Colonic mucosa (tissue), 4 donors: Measurements from ENCODE around the gene SLIT3. TPM values are rescaled to one million over a fixed set of nuclear protein-coding genes. Genes with fewer than 3 reads are reported as not detected.
"Not testable (repeated sequence)": the region's sequence is repeated elsewhere in the genome, so short reads cannot be mapped to it uniquely, and the experiment has no call there.

Source experiments
- DNase-seq: peaks from one replicate; pipeline ENCODE4 v3.0.0-alpha.2; 2020
- H3K27ac ChIP-seq: fragments of 200-600 bp; one replicate; pipeline ENCODE4 v1.8.0; 2021
- H3K27me3 ChIP-seq: fragments of 200-600 bp; one replicate; pipeline ENCODE4 v1.8.0; 2021
- H3K36me3 ChIP-seq: fragments of 200-600 bp; one replicate; pipeline ENCODE4 v1.8.0; 2021
- H3K4me1 ChIP-seq: fragments of 200-600 bp; one replicate; pipeline ENCODE4 v1.8.0; 2021; ENCODE audit warnings: mild to moderate bottlenecking
- H3K4me3 ChIP-seq: fragments of 200-600 bp; one replicate; pipeline ENCODE4 v1.8.0; 2021
- H3K9ac ChIP-seq, 2 donors: one replicate each; pipeline ENCODE4 v1.7.0; 2013; ENCODE audit warnings: control low read depth in 2 of 2, low read depth in 2 of 2, low read length in 2 of 2
- H3K9me3 ChIP-seq: fragments of 200-600 bp; one replicate; pipeline ENCODE4 v1.8.0; 2021
- intact Hi-C: fragments of 100-400 bp; cut with DNase I; formaldehyde crosslinking; loops from one replicate; pipeline ENCODE4 v1.14.1; 2022
- total RNA-seq, 2 donors: library from RNA; stranded (reverse); fragmentation: NEBNext Ultra II Directional in 1 of 2; extraction: Animal tissue kit (Norgen Biotek cat#: 25700) in 1 of 2; gene quantifications; one replicate each; pipeline ENCODE4 v1.2.1, GENCODE V29; 2021
- TF ChIP-seq, protein P1 (sequence below): fragments of 200-600 bp; IDR thresholded peaks from one replicate; pipeline ENCODE4 v1.8.0; 2022; ENCODE audit warnings: antibody characterized with exemption, mild to moderate bottlenecking
- donor health status: healthy.
- donor health status: DM: no; HTN: no; CAD: no.
- donor health status: DM: no; HTN: no; CAD: no.

Gene SLIT3
- total RNA-seq, 2 donors from 2014 or later = 3.4 to 7.6 TPM

DNA sequence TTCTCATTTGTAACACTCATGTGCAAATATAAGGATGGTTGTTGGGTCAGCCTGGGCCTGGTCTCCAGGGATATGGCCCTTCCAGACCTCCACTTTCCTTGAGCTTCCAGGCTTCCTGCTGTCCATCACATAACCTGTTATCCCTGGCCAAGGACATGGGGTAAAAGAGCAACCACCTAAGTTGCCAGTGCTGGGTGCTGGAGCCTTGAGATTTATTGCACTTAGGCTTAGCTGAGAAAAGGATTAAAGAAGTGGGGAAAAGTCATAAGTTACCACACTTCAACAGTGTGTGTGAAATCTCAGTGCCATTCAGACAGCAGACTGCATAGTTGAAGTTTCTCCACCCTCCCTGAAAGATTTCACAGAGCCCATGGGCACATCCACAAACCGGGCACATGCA, 663.1 kb downstream of the SLIT3 start:
- H3K9ac ChIP-seq = no peak overlapping the region
- TF ChIP-seq, protein P1, sequence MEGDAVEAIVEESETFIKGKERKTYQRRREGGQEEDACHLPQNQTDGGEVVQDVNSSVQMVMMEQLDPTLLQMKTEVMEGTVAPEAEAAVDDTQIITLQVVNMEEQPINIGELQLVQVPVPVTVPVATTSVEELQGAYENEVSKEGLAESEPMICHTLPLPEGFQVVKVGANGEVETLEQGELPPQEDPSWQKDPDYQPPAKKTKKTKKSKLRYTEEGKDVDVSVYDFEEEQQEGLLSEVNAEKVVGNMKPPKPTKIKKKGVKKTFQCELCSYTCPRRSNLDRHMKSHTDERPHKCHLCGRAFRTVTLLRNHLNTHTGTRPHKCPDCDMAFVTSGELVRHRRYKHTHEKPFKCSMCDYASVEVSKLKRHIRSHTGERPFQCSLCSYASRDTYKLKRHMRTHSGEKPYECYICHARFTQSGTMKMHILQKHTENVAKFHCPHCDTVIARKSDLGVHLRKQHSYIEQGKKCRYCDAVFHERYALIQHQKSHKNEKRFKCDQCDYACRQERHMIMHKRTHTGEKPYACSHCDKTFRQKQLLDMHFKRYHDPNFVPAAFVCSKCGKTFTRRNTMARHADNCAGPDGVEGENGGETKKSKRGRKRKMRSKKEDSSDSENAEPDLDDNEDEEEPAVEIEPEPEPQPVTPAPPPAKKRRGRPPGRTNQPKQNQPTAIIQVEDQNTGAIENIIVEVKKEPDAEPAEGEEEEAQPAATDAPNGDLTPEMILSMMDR = no peak
- no peaks in the 10 kb centered on the region for H3K36me3 ChIP-seq
- H3K4me1 ChIP-seq = no peaks in the 10 kb centered on the region
- no peak overlapping the region for H3K27ac ChIP-seq
- H3K4me3 ChIP-seq = no peak overlapping the region
- DNase-seq = no peak
- H3K27me3 ChIP-seq = no peaks in the 10 kb centered on the region
- no peaks in the 10 kb centered on the region for H3K9me3 ChIP-seq
- intact Hi-C loops = no loop called here

DNA sequence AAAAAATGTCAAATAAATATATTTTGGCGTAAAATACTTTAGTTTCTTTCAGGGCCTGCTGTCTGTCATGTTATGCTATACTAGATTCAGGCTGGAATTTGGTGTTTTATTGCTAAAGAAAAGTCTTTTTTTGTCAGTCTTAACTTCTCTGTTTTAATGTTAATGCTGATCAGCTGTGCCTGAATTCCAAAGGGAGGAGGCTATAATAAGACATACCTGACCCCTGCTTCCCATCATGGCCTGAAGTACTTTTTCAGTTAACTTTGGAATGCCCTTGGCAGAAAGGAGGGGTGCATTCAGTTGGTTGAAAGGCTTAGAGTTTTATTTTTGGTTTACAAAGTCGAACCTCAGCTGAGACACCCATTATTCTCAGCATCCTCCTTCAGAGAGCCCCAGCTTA, 663.7 kb downstream of the SLIT3 start:
- intact Hi-C loops = no loop called here
- no peak overlapping the region for H3K9ac ChIP-seq
- no peak overlapping the region for H3K4me3 ChIP-seq
- no peak for DNase-seq
- H3K27ac ChIP-seq = no peak overlapping the region
- H3K36me3 ChIP-seq = no peaks in the 10 kb centered on the region
- H3K9me3 ChIP-seq = no peaks in the 10 kb centered on the region
- H3K4me1 ChIP-seq = no peaks in the 10 kb centered on the region
- TF ChIP-seq, protein P1 = no peak
- no peaks in the 10 kb centered on the region for H3K27me3 ChIP-seq

DNA sequence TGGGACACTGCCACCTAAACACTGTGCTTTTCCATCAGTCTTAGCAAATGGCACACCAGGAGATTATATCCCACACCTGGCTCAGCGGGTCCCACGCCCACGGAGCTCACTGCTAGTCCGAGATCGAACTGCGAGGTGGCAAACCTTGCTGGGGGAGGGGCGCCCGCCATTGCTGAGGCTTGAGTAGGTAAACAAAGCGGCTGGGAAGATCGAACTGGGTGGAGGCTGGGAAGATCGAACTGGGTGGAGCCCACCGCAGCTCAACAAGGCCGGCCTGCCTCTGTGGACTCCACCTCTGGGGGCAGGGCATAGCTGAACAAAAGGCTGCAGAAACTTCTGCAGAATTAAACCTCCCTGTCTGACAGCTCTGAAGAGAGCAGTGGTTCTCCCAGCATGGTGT, 670.0 kb downstream of the SLIT3 start:
- H3K27ac ChIP-seq, H3K9ac ChIP-seq, H3K36me3 ChIP-seq, intact Hi-C loops, H3K4me3 ChIP-seq, H3K27me3 ChIP-seq, DNase-seq, H3K4me1 ChIP-seq, H3K9me3 ChIP-seq: not testable (repeated sequence)

DNA sequence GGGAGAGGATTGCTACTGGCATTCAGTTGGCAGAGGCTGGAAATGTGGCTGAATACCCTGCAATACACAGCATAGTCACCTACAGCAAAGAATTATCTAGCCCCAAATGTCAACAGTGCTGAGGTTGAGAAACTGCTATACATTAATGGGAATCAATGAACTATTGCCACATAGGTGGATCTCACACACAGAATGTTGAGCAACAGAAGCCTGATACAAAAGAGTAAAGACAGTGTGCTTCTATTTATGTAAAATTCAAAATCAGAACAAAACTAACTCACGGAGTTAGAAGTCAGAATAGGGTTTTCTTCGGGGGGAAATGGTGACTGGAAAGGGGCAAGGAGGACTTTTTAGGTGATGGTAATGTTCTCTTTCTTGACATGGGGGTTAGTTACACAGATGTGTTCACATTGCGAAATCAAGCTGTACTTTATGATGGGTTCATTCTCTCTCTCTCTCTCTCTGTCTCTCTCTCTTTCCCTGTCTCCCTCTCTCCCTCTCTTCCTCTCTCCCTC, 676.0 kb downstream of the SLIT3 start:
- Histone ChIP-seq H3K36me3 (no peaks in the 10 kb centered on the region), H3K27ac (no peak overlapping the region), H3K4me1 (no peaks in the 10 kb centered on the region), H3K9me3 (no peaks in the 10 kb centered on the region), H3K27me3 (no peaks in the 10 kb centered on the region), H3K4me3 (no peak overlapping the region), H3K9ac (no peak overlapping the region)
- no peak for DNase-seq
- intact Hi-C loops = no loop called here
- TF ChIP-seq, protein P1 = no peak

DNA sequence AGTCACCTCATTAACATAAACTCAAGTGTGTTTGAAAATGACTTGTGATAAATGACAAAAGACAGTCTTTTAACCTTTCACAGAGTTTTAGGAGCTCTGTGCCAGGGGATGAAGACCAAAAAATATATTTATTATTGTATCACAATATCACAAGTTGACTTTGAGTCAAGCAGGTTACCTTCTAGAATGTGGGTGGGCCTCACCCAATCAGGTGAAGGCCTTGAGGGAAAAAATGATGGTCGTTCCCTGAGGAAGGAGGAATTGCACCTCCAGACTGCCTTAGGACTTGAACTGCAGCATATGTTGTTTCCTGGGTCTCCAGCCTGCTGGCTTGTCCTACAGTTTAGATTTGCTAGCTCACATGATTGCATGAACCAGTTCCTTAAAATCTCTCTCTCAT, 680.1 kb downstream of the SLIT3 start:
- no peak overlapping the region for H3K27ac ChIP-seq

DNA sequence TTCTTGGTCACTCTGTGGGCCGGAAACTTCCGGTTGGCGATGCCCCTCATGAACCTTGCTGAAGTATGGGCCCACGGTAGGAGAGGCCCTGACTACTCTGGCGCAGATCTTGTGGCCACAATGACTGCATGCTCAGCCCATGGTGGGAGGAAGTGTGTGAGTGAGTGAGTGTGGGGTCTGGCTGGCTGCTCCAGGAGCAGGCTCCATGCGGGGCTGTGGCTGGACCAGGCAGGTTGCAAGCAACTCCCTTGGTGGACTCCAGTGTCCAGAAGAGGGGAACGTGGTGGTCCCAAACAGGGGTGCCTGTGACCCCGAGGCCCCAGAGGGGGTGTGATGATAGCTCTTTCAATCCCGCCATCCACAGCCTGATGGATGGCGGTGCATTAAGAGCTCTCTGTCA, 686.3 kb downstream of the SLIT3 start:
- no peaks in the 10 kb centered on the region for H3K27me3 ChIP-seq
- intact Hi-C loops = no loop called here
- no peak overlapping the region for H3K9ac ChIP-seq
- no peak overlapping the region for H3K4me3 ChIP-seq
- H3K27ac ChIP-seq = no peak overlapping the region
- TF ChIP-seq, protein P1 = no peak
- no peaks in the 10 kb centered on the region for H3K9me3 ChIP-seq
- no peaks in the 10 kb centered on the region for H3K36me3 ChIP-seq
- no peaks in the 10 kb centered on the region for H3K4me1 ChIP-seq
- no peak for DNase-seq

More for the DNA sequence above, 680.1 kb downstream of the SLIT3 start:
- no peaks in the 10 kb centered on the region for H3K27me3 ChIP-seq
- no peaks in the 10 kb centered on the region for H3K36me3 ChIP-seq
- TF ChIP-seq, protein P1 = no peak
- H3K4me3 ChIP-seq = no peak overlapping the region
- no peaks in the 10 kb centered on the region for H3K9me3 ChIP-seq
- H3K4me1 ChIP-seq = no peaks in the 10 kb centered on the region
- DNase-seq = no peak
- intact Hi-C loops = no loop called here
- no peak overlapping the region for H3K9ac ChIP-seq
